T-helper 1 cell (primary cell): ENCODE data around the gene HK1.
A peak's percentile ranks its signal among the peaks of the same experiment; 100 is the strongest.
"Not testable (repeated sequence)": the region's sequence is repeated elsewhere in the genome, so short reads cannot be mapped to it uniquely, and the experiment has no call there.

ENCODE experiments used
- DNase-seq, 5 donors: peaks; one replicate each; pipeline ENCODE4 v3.0.0-alpha.2; 2012 to 2020

HK1 gene

GRCh38 chr10:69328888-69329287 lies 50.6 kb downstream of the HK1 start:
- not testable (repeated sequence) for DNase-seq

- DNase-seq = no peak
Observed at GRCh38 chr10:69329721-69330178, 51.5 kb downstream of the HK1 start.

- DNase-seq = no peak
Observed at GRCh38 chr10:69331161-69331560, 52.9 kb downstream of the HK1 start.

- no peak for DNase-seq
Observed at GRCh38 chr10:69332278-69333010, 54.1 kb downstream of the HK1 start.

GRCh38 chr10:69333205-69333604 lies 54.9 kb downstream of the HK1 start:
- no peak for DNase-seq

GRCh38 chr10:69333865-69334301 lies 55.6 kb downstream of the HK1 start:
- DNase-seq = not testable (repeated sequence)

- no peak for DNase-seq
Observed at GRCh38 chr10:69334302-69335062, 56.2 kb downstream of the HK1 start.

GRCh38 chr10:69335063-69335587 lies 56.8 kb downstream of the HK1 start:
- DNase-seq = peak in 1 of 5 donors; percentile 20

- no peak for DNase-seq
Observed at GRCh38 chr10:69335613-69336012, 57.3 kb downstream of the HK1 start.

- DNase-seq = no peak
Observed at GRCh38 chr10:69336952-69337295, 58.6 kb downstream of the HK1 start.

GRCh38 chr10:69337296-69338132 lies 59.2 kb downstream of the HK1 start:
- DNase-seq = no peak

- DNase-seq = no peak
Observed at GRCh38 chr10:69338133-69338456, 59.8 kb downstream of the HK1 start.

- DNase-seq = no peak
Observed at GRCh38 chr10:69338547-69339450, 60.5 kb downstream of the HK1 start.

GRCh38 chr10:69340695-69341094 lies 62.4 kb downstream of the HK1 start:
- DNase-seq = no peak

GRCh38 chr10:69343905-69344304 lies 65.6 kb downstream of the HK1 start:
- DNase-seq = no peak

GRCh38 chr10:69344591-69345252 lies 66.4 kb downstream of the HK1 start:
- peak in 1 of 5 donors; percentile 61 for DNase-seq

GRCh38 chr10:69345402-69345801 lies 67.1 kb downstream of the HK1 start:
- DNase-seq = no peak

GRCh38 chr10:69345890-69346474 lies 67.7 kb downstream of the HK1 start:
- DNase-seq = peak in 1 of 5 donors; percentile 7

- no peak for DNase-seq
Observed at GRCh38 chr10:69346776-69347175, 68.5 kb downstream of the HK1 start.

GRCh38 chr10:69348816-69349541 lies 70.7 kb downstream of the HK1 start:
- no peak for DNase-seq
